ENCODE results near the gene DCDC2.
A peak's percentile ranks its signal among the peaks of the same experiment; 100 is the strongest.

Gene DCDC2

DNA sequence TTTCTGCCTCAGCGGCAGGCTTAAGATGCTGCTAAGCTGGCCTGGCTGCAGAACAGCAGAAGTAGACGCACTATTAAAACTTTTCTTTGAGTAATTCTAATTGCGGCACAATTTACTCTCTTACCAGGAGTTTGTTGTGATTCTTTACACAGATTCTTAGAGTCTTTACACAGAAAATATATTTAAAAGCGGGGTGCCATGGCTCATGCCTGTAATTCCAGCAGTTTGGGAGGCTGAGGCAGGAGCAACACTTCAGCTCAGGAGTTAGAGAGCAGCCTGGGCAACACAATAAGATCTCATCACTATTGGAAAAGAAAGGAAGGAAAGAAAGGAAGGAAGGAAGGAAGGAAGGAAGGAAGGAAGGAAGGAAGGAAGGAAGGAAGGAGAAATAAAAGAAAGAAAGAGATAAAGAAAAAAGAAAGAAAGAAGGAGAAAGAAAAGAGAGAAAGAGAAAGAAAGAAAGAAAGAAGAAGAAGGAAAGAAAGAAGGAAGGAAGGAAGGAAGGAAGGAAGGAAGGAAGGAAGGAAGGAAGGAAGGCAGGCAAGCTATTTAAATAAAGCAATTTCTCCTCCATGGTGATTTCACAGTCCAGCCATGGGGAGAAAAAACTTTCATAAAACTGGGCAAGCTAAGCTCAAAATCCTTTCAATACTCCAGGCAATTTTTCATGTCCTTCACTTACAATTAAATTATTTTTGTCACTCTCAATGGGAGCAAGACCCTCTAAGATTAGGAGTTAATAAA, 23.8 kb upstream of the DCDC2 start:
- TF ChIP-seq, protein P1, sequence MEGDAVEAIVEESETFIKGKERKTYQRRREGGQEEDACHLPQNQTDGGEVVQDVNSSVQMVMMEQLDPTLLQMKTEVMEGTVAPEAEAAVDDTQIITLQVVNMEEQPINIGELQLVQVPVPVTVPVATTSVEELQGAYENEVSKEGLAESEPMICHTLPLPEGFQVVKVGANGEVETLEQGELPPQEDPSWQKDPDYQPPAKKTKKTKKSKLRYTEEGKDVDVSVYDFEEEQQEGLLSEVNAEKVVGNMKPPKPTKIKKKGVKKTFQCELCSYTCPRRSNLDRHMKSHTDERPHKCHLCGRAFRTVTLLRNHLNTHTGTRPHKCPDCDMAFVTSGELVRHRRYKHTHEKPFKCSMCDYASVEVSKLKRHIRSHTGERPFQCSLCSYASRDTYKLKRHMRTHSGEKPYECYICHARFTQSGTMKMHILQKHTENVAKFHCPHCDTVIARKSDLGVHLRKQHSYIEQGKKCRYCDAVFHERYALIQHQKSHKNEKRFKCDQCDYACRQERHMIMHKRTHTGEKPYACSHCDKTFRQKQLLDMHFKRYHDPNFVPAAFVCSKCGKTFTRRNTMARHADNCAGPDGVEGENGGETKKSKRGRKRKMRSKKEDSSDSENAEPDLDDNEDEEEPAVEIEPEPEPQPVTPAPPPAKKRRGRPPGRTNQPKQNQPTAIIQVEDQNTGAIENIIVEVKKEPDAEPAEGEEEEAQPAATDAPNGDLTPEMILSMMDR (IDR thresholded peaks at IDR 0.05), result no peak

DNA sequence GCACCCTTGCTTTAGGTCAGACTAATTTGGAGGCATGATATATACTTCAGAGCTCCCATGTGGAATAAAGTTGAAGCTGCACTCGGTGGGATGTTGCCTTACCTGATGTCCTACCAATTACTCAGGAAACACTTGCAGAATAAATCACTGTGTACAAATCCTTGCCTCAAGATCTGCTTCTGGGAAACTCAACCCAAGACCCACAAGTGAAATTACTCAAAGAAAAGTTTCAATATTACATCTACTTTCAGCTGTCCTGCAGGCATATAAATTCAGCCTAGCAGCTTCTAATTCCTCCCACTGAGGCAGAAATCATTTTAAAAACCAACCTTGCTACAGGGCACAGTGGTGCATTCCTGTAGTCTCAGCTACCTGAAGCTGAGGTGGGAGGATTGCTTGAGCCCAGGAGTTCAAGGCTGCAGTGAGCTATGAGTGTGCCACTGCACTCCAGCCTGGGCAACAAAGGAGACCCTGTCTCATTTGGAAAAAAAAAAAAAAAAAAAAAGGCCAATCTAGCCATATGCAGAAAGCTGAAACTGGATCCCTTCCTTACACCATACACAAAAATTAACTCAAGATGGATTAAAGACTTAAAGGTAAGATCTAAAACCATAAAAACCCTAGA, 20.7 kb upstream of the DCDC2 start:
- TF ChIP-seq, protein P1 (IDR thresholded peaks at IDR 0.05), result no peak

DNA sequence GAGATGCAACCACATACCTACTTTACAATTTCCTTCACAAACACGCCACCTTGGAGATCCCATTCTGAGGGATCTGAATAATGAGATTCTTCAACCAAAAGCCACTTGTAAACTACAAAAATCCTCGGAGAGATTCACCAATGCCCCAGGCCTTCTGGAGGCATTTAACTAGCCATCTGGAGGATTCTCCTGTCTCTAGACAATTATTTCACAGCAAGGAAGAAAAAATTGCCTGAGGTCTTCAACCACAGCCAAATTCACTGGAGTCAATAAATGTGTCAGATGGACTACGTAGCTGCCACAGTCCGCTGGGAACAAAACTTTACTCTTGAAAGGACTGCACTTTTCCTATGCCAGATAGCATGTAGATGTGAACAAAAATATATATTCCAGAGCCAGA, 19.0 kb upstream of the DCDC2 start:
- TF ChIP-seq, protein P1 (IDR thresholded peaks at IDR 0.05), result no peak

DNA sequence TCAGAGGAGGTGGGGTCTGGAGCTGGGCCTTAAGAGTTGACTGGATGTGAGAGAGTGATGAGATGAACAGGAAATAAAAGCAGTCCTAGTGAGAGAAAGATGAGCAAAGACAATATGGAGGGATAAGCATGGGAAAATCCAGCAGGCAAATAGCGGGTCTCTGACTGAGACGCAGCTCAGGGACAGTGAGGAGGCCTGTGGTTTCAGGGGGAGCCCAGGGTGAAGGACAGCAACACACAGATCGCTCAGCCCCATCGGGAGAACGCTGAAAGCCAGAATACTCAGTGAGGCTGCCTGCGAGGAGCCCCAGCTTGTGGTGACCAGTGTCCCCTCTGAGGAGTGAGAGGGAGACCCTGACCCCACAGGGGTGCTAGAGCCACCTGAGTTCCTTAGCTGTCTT, 16.8 kb upstream of the DCDC2 start:
- TF ChIP-seq, protein P1 (IDR thresholded peaks at IDR 0.05), result no peak

DNA sequence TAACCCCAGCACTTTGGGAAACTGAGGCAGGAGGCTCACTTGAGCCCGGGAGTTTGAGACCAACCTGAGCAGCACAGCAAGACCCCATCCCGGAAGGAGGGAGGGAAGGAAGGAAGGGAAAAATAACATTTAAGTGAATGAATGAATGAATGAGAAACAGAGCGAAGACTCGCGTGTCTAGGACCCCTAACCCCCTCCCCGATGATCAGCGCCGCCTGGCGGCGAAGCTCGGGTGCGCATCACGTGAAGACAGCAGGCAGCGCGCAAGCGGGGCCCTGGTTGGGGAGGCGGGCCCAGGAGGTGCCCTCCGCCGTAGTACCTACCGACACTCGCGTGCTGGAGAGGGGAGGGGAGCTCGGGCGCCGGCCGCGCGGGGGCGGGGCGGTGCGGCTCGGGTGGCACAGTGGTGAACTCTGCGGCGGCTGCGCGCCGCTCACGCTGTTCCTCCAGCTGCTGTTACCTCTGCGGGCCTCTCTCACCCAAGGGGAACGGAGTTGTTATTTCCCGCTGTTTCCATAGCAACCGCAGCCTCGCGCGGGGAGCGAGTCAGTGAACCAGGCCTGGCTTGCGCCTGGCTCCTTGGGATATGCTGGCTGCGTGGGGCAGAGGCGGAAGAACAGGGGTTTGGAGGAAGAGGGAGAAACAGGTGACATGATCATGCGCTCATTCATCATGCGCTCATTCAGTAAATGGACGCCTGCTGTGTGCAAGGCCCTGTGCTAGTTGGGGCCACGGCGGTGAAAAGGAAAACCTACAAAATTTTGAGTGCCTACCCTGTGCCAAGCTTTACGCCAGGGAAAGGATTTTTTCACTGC, 2.0 kb upstream of the DCDC2 start:
- TF ChIP-seq, protein P1 (IDR thresholded peaks at IDR 0.05), result peak; percentile 87

DNA sequence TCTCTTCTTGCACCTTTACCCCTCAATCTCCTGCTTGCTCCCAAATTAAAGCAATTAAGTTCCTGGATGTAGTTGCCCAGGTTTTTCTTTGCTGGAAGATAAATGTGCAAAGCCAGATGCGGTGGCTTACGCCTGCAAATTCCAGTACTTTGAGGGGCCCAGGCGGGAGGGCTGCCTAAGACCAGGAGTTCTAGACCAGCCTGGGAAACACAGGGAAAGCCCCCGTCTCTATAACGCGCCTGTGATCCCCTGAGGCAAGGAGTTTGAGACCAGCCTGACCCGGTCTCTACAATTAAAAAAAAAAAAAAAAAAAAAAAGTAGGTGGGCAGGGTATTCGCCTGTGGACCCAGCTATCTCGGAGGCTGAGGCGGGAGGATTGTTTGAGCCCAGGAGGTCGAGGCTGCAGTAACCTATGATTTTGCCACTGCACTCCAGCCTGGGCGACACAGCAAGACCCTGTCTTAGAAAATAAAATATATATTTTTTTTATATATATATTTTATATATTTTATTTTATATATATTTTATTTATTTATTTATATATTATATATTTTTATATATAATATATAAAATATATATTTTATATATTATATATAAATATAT, 461 bp upstream of the DCDC2 start:
- TF ChIP-seq, protein P1 (IDR thresholded peaks at IDR 0.05), result no peak

DNA sequence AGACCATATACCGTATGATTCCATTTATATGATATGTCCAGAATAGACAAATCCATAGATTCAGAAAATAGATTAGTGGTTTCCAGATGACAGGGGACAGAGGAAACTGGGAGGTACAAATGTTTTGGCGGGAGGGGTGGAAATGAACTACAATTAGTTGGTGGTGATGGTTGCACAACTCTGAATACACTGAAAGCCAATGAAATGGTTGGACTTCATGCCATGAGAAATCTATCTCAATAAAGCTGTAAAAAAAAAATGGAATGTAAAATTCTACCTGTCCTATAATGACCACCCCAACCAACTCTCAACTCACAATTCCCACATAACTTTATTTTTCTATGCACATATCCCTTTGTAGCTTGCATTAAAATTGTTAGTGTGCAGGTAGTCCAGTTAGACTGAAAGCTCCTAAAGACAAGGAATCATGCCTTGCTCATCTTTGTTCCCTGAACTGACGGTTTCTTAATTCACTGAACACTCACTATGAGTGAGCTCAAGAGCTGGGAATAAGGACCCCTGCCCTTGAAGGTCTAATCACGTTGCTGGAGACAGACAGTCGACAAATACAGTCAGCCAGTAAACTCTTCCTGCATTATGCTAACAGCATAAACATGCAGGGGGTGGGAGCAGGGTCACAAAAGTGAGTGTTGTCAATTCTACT, 1.4 kb downstream of the DCDC2 start:
- TF ChIP-seq, protein P1 (IDR thresholded peaks at IDR 0.05), result no peak

All from LNCAP (cell line).